HFF-Myc (cell line): ENCODE data around the gene CXCR3.
"Not testable (repeated sequence)": the region's sequence is repeated elsewhere in the genome, so short reads cannot be mapped to it uniquely, and the experiment has no call there.

Source experiments
- DNase-seq: peaks from one replicate; pipeline ENCODE4 v3.0.0-alpha.2; 2011; ENCODE audit warnings: low read depth; ENCODE audit errors: extremely low read depth
- H3K4me3 ChIP-seq: replicated peaks from 2 replicates; pipeline ENCODE4 v1.5.1; 2011; ENCODE audit warnings: low read depth, mild to moderate bottlenecking, control low read depth, low read length
- CTCF ChIP-seq: IDR thresholded peaks from 2 replicates; pipeline ENCODE4 v1.5.1; 2012; ENCODE audit warnings: mild to moderate bottlenecking, low read depth, low read length, control low read depth; ENCODE audit errors: missing control alignments

The CXCR3 gene

GRCh38 chrX:71599965-71600364 lies 18.3 kb downstream of the CXCR3 start:
- no peak for TF ChIP-seq CTCF
- H3K4me3 ChIP-seq, result no peak overlapping the region
- DNase-seq, result no peak

DNA sequence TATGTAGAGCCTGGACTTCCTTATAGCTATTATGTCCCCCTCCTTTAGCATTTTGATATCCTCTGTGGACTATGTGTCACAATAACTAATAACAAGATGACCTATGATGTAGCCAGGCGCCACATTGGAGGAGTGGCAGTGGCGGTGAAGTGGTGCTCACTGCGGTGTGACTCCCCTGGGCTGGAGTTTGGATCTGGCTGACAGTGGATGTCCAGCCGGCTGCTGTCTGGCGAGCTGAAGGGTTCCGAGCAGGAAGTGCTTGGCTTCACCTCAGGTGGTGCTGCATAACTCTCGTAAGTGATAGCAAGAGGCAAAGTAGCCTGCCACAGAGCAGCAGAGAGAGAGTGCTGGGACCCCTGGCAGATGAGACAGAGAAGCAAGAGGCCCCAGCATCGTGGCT lies 25.1 kb downstream of the CXCR3 start:
- DNase-seq, H3K4me3 ChIP-seq: not testable (repeated sequence)

DNA sequence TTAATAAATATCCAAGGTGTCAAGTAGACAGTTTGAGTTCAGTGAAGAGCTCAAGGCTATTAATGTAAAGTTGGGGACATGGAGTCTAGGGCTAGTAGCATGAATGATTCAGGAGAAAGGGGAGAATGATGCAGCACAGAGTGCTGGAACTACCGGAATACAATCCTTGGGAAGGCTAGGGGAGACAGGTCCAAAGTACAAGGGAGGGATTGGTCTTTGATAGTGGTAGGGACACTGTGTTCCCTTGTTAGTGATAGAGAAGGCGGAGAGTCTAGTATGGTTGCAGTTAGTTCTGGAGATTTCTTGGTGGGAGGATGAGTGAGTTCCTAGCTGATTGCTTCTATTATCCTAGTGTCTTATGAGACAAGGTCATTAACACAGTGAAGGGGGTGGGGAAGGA lies 31.4 kb downstream of the CXCR3 start:
- TF ChIP-seq CTCF, result no peak
- no peak for DNase-seq
- H3K4me3 ChIP-seq, result no peak overlapping the region

DNA sequence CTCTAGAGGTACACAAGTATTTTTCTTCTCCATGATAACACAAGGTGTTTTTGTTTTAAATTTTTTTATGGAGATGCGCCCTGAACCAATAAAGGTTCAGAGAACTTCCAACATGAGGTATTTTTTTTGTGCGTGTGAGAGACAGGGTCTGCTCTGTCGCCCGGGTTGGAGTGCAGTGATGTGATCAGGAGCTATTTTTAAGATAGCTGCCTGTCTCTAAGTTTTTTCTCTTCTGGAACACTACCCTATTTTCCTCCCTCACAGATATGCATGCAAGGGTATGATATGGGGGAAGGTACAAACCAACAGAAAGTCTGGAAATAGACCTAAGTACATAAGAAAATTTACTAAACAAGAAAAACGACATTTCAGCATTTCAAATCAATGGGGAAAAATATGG lies 37.1 kb downstream of the CXCR3 start:
- H3K4me3 ChIP-seq, result no peak overlapping the region
- no peak for DNase-seq
- TF ChIP-seq CTCF, result no peak

- no peak overlapping the region for H3K4me3 ChIP-seq
- no peak for DNase-seq
- no peak for TF ChIP-seq CTCF
Observed at GRCh38 chrX:71579990-71580380, 38.3 kb downstream of the CXCR3 start.

GRCh38 chrX:71579136-71579989 lies 38.9 kb downstream of the CXCR3 start:
- H3K4me3 ChIP-seq, result no peak overlapping the region
- no peak for DNase-seq
- no peak for TF ChIP-seq CTCF

DNA sequence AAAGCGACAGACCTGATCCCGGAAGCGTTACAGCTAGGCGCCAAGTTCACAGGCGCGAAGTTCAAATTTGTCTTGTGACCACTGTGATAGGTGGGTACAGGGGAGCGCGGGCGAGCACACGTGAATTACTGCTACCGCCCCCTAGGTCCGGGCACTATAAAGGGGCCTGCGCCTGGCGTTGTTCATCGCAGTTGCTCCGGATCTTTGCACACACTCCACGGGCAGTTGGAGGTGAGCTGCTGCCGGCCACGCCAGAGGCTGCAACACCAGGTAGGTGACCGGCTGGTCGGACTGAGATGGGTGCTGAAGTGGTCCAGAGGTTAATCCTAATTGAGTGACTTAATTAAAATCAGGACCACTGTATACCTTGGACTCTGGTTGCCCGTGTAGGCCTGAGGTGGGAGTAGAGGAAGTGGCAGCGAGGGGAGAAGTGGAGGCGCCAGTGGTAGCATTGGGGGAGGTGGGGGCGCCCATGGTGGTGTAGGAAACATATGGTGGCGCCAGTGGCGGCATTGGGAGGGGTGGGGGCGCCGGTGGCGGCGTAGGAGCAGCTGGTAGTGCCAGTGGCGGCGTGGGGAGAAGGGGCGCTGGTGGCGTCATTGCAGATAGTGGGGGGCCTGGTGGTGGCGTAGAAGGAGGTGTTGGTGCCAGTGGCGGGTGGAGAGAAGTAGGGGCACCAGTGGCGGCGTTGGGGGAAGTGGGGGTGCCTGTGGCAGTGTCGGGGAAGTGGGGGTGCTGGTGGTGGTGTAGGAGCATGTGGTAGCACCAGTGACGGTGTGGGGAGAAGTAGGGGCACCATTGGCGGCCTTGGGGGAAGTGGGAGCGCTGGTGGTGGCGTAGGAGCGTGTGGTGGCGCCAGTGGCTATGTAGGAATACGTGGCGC lies 39.8 kb downstream of the CXCR3 start, which contains the start of gene GCNA:
GCNA (plus strand) TSS at position 185 of the 883 bp plus-strand sequence. CDS start 2,385 bp downstream, outside the sequence.
- no peak for TF ChIP-seq CTCF
- no peak within 1 kb of the TSS for H3K4me3 ChIP-seq
- no peak for DNase-seq
